Tongue (tissue), 2 donors: ENCODE measurements around the gene NUTM2G. TPM values are rescaled to one million over a fixed set of nuclear protein-coding genes. Genes with fewer than 3 reads are reported as not detected.
"Not testable (repeated sequence)": the region's sequence is repeated elsewhere in the genome, so short reads cannot be mapped to it uniquely, and the experiment has no call there.

ENCODE experiments used
- DNase-seq: peaks from one replicate; pipeline ENCODE4 v3.0.0-alpha.2; 2015
- total RNA-seq: library from RNA; depleted of rRNA; stranded (reverse); fragments of >200 nt; gene quantifications from one replicate; pipeline ENCODE4 v1.2.3, GENCODE V29; 2014

Gene NUTM2G
- total RNA-seq, 1 donor from 2014 or later = not detected

- DNase-seq = not testable (repeated sequence)
Measured at GRCh38 chr9:96949346-96949745, 20.7 kb downstream of the NUTM2G start.

- DNase-seq = not testable (repeated sequence)
Measured at GRCh38 chr9:96950539-96950938, 21.9 kb downstream of the NUTM2G start.

- DNase-seq = peak; percentile 43
Measured at GRCh38 chr9:96967591-96967990, 38.9 kb downstream of the NUTM2G start.

GRCh38 chr9:96972552-96972951 is 43.9 kb downstream of the NUTM2G start:
- not testable (repeated sequence) for DNase-seq

- not testable (repeated sequence) for DNase-seq
Measured at GRCh38 chr9:96974037-96974436, 45.4 kb downstream of the NUTM2G start.

GRCh38 chr9:96983496-96984122 is 55.0 kb downstream of the NUTM2G start:
- DNase-seq = not testable (repeated sequence)

- not testable (repeated sequence) for DNase-seq
Measured at GRCh38 chr9:96984139-96984538, 55.5 kb downstream of the NUTM2G start.

GRCh38 chr9:96984887-96985286 is 56.2 kb downstream of the NUTM2G start:
- DNase-seq = not testable (repeated sequence)

Other genes starting within 250 kb of the NUTM2G start
- gene ZNF510, start 150.8 kb upstream of the NUTM2G start, total RNA-seq = 16.7 TPM
- 10.1 TPM for gene ZNF782, start 74.3 kb upstream of the NUTM2G start, total RNA-seq
- gene CTSV, start 110.3 kb downstream of the NUTM2G start, total RNA-seq = 2.9 TPM